GM19438 (cell line): ENCODE data around the gene MYCN.

Source experiments
- ATAC-seq: cut with Tn5 transposase; IDR thresholded peaks from one replicate; pipeline ENCODE4 v1.9.1; 2021; ENCODE audit warnings: low read depth; ENCODE audit not compliant: unreplicated experiment

The MYCN gene

DNA sequence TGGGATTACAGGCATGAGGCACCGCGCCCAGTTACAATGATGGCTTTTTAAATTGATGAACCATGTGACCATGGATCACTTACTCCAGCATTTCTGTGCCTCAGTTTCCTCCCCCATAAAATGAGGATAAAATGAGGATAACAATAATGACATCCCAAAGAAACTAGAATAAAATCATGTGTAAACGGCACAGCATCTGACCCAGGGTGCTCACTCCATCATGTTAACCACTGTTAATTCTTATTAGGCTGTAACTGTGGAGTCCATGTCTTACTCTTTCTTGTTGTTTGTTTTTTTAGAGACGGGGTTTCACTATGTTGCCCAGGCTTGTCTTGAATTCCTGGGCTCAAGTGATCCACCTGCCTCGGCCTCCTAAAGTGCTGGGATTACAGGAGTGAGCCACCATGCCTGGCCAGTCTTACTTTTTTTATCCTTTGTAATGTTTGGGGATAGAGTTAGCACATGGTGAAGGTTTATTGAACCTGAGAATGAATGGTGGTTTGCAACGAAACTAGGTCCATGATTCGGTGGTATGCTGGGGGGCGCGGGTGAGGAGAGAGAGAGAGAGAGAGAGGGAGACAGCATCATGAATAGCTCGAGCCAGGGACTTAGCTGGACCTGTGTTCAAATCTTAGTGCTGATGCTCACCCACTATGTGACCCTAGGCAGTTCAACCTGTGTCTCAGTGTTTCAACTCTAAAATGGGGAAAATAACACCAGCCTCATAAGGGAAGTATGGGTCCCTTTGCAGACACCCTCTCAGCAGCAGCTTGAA, 52.3 kb downstream of the MYCN start:
- ATAC-seq: no peak

DNA sequence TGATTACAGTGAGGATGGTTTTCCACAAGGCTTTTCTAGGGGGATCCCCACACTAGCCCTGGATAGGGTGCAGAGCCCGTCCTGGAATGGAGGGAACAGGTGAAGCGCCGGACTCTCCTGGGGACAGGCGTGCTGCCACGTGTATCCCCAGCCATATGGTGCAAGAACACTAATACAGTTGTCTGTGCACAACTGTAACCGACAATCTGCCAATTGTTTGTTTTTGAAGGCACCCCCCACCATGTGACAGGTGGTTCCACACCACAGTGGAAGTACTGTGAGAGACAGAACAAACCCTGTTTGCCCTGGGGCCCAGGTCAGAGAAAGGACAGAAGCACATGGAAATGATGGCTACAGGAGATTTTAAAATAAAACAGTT, 52.9 kb downstream of the MYCN start:
- ATAC-seq: no peak

DNA sequence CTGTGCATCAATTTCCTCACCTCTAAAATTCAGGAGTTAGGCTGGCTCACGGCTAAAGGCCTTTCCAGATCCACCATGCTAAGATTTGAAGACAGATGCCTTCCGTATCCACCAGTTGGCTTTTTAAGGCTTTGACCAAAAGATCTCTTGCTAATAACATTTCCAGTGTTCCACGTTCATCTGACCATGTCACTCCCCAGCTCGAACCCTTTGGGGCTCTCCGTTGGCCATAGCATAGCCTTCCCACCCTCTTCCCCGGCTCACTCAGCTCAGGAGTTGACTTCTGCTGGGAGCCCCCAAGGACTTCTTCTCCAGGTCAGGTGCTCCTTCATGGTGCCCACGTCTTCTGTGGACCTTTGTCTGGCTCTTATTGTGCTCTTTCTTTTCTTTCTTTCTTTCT, 53.3 kb downstream of the MYCN start:
- ATAC-seq: no peak

DNA sequence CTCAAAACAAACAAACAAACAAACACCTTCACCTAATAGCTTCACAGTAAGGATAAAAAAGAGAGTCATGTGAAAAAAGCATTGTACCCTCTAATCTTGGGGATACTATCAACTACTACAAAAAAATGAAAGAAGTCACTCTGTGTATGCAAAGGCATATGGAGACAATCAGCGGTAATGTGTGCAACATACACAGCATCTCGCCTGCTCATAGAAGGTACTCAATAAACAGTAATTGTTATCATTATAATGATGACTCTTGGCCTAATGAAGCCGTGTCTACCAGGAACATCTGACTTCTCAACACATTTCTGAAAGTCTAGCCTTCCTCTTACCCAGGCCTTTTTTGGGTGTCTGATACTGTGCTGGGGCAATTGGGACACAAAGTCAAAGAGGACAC, 55.3 kb downstream of the MYCN start:
- no peak for ATAC-seq
